H1 (cell line): Measurements from ENCODE around the gene SHISA9. TPM values are rescaled to one million over a fixed set of nuclear protein-coding genes. Genes with fewer than 3 reads are reported as not detected.

ENCODE experiments used
- ATF2 ChIP-seq: IDR thresholded peaks from 2 replicates; pipeline ENCODE4 v1.6.1; 2012; ENCODE audit warnings: low read length, inconsistent platforms
- BRCA1 ChIP-seq: IDR thresholded peaks from 2 replicates; pipeline ENCODE4 v1.6.1; 2012; ENCODE audit warnings: low read depth, low read length, improper control_type of control experiment
- CBX5 ChIP-seq: fragments of 300-800, 300-1000 bp; sonication (generic); IDR thresholded peaks from 2 replicates; pipeline ENCODE4 v1.7.1; 2016; ENCODE audit warnings: antibody characterized with exemption, low read length, low read depth
- CTBP2 ChIP-seq: IDR thresholded peaks from 2 replicates; pipeline ENCODE4 v1.7.0; 2011; ENCODE audit warnings: borderline replicate concordance, mild to moderate bottlenecking, moderate library complexity, mixed read lengths, low read length; ENCODE audit not compliant: insufficient read depth, insufficient read length
- E2F6 ChIP-seq: IDR thresholded peaks from 2 replicates; pipeline ENCODE4 v1.6.1; 2012; ENCODE audit warnings: inconsistent platforms
- GABPA ChIP-seq: IDR thresholded peaks from 2 replicates; pipeline ENCODE4 v1.6.1; 2011; ENCODE audit warnings: mild to moderate bottlenecking, low read length, moderate library complexity, borderline replicate concordance; ENCODE audit not compliant: insufficient read depth
- HDAC6 ChIP-seq: IDR thresholded peaks from one replicate; pipeline ENCODE4 v1.7.1; 2012; ENCODE audit warnings: low read depth, mild to moderate bottlenecking, inconsistent platforms, low read length, moderate library complexity
- NRF1 ChIP-seq: IDR thresholded peaks from 2 replicates; pipeline ENCODE4 v1.6.1; 2011; ENCODE audit warnings: mild to moderate bottlenecking, low read depth, low read length, improper control_type of control experiment
- SUZ12 ChIP-seq: fragments of 200-600 bp; sonication (generic); IDR thresholded peaks from 2 replicates; pipeline ENCODE4 v1.6.1; 2012; ENCODE audit warnings: mild to moderate bottlenecking, inconsistent platforms, low read length, moderate library complexity, mixed read lengths
- polyA plus RNA-seq, 7 experiments: library from polyadenylated mRNA; depleted of rRNA in 3 of 7; stranded (reverse) in 5 of 7; unstranded in 2 of 7; fragments of >200 nt in 5 of 7; fragments of 200-250 nt in 2 of 7; gene quantifications; 1 replicate in 5 of 7; 2 replicates in 1 of 7; 4 replicates in 1 of 7; pipeline versions ENCODE4 v1.2.1 to v1.2.3, GENCODE V29; 2011 to 2013; ENCODE audit warnings: missing spikeins in 2 of 7, mixed read lengths in 2 of 7
- total RNA-seq: library from RNA; stranded (reverse); fragmentation: NEBNext Ultra II Directional; extraction: Animal tissue kit (Norgen Biotek cat#: 25700); gene quantifications from 2 replicates; pipeline ENCODE4 v1.2.1, GENCODE V29; 2021

The SHISA9 gene
- total and polyA plus RNA-seq, 2 of the 8 experiments (the other 6 are each of a cell fraction or from before 2014, with no cell fraction given): 25.6 to 39.8 TPM

- TF ChIP-seq E2F6: no peak
- TF ChIP-seq HDAC6: no peak
- no peak for TF ChIP-seq SUZ12
- no peak for TF ChIP-seq BRCA1
- TF ChIP-seq GABPA: no peak
- TF ChIP-seq CBX5: no peak
- TF ChIP-seq CTBP2: no peak
- no peak for TF ChIP-seq NRF1
- TF ChIP-seq ATF2: no peak
Observed at GRCh38 chr16:13154799-13155198, 253.4 kb downstream of the SHISA9 start (continued).
